Measurements from ENCODE around the gene EDDM13.
"Not testable (repeated sequence)": the region's sequence is repeated elsewhere in the genome, so short reads cannot be mapped to it uniquely, and the experiment has no call there.

EDDM13 gene

DNA sequence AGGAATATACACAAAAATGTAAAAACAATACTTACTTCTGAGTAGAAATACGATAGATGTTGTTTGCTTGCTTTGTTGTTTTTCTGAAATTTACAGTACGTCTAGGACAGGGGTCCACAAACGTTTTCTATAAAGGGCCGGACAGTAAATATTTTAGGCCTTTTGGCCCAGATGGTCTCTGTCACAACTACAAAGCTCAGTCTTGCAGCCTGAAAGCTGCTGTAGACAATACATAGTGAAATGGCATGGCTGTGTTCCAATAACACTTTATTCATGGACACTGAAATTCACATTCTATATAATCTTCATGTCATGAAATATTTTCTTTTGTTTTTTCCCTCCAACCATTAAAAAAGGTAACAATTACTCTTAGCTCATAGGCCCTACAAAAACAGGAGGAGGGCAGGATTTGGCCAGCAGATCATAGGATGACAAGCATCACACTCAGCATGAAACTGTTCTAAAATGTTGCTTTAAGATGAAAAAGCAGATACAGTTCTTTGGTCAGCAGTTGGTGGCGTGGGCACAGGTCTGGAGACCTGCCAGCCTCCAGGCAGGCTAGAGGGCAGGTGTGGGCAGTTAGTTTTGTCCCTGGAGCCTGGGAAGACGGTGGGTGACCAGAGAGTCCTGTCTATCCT is at the start of gene EDDM13:
EDDM13 (plus strand) TSS at position 588 of the 638 bp plus-strand sequence. CDS start 87 bp downstream, outside the sequence.
- no peak for DNase-seq (ENCODE audit: low spot score)

DNA sequence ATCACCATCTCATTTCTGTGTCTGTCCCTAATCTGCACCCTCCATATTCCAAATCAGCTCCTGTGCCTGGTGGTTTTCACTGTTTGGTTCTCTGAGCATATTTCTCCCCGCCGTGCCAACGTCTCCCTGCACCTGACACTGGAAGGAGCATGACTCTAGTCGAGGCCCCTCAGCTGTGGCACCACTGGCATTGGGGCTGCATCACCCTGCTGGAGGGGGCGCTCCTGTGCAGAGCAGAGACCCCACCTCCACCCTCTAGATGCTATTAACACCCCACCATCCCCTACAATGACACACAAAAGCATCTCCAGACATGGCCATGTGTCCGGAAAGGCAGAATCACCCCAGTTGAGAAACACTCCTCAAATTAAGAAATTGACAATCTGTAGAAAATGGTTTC is 49.6 kb upstream of the EDDM13 start:
- no peak for DNase-seq (ENCODE audit: low spot score)

DNA sequence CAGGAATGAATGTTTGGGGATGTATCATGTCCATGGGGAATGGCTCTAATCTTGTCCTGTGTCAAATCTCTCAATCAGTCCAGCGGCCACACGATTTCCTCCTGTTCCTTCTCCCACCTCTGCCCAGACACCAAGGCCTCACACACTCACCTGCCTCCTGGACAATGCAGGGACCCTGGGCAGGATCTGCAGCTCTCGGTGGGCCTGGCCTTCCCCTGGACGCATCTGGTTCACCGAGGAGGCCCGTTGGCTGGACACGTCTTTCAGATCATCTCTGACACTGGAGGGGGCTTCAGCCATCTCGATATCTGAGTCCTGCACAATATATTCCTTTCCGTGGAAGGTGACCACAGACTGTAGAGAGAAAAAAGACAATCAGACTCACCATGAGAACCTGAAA is 49.1 kb upstream of the EDDM13 start:
- DNase-seq (ENCODE audit: low spot score): no peak

DNA sequence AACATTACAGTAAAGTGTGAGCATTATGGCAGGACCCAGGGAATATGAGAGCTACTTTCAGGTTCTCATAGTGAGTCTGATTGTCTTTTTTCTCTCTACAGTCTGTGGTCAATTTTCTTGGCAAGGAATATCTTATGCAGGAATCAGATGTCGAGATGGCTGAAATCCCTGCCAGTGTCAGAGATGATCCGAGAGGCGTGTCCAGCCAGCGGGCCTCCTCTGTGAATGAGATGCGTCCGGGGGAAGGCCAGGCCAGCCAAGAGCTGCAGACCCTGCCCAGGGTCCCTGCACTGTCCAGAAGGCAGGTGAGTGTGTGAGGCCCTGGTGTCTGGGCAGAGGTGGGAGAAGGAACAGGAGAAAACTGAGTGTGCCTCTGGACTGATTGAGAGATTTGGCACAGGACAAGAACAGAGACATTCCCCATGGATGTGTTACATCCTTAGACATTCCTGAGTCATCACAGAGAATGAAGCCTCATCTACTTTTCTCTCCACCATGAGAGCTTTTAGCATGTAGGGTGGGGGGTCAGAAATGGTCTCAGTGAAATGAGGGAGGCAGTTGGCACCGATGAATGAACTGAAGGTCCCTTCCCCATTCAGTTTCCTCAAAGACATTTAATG is 27.3 kb upstream of the EDDM13 start:
- DNase-seq (ENCODE audit: low spot score): no peak

GRCh38 chr19:56245764-56246163 is 26.8 kb upstream of the EDDM13 start:
- DNase-seq (ENCODE audit: low spot score): not testable (repeated sequence)

- DNase-seq (ENCODE audit: low spot score): not testable (repeated sequence)
These were observed 23.7 kb upstream of the EDDM13 start for GRCh38 chr19:56248736-56249338.

- DNase-seq (ENCODE audit: low spot score): peak; percentile 28
These were observed 19.7 kb upstream of the EDDM13 start for GRCh38 chr19:56252699-56253422.

GRCh38 chr19:56253737-56254136 is 18.8 kb upstream of the EDDM13 start:
- peak; percentile 5 for DNase-seq (ENCODE audit: low spot score)

DNA sequence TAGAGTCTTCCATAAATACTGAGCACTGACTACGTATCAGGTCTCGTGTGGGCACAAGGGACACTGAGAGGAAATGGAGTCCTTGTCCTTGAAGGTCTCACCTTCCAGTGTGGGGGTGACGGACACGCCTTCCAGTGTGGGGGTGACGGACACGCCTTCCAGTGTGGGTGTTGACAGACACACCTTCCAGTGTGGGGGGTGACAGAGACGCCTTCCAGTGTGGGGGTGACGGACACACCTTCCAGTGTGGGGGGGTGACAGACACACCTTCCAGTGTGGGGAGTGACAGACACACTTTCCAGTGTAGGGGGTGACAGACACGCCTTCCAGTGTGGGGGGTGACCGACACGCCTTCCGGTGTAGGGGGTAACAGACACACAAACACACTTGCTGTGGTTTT is 14.3 kb upstream of the EDDM13 start:
- no peak for DNase-seq (ENCODE audit: low spot score)

- DNase-seq (ENCODE audit: low spot score): no peak
These were observed 11.4 kb upstream of the EDDM13 start for GRCh38 chr19:56261145-56261544.

DNA sequence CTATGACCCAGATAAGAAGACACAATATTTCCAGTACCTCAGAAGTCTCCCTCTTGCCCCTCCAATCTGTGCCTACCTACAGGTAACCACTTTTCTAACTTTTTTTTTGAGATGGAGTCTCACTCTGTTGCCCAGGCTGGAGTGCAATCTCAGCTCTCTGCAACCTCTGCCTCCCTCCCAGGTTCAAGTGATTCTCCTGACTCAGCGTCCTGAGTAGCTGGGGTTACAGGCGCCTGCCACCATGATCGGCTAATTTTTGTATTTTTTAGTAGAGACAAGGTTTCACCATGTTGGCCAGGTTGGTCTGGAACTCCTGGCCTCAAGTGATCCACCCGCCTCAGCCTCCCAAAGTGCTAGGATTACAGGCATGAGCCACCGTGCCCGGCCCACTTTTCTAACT is 10.6 kb upstream of the EDDM13 start:
- not testable (repeated sequence) for DNase-seq (ENCODE audit: low spot score)

DNA sequence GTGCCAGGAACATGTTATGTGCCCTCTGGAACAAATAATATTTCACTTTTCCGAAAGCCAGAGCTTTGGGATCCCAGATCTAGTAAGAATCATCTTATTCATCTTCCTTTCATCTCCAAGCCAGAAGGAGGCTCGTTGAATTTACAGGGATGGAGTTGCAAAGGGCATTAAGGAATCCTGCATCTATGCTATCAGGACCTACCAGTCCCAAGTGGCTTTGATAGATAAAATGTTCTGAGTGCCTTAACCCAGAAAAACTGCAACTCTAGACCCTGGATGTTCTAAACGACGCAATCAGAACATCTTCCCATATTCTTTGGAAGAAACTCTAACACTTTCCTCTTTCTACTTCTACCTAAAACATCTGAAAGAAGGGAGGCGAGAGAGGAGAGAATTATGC is 9.2 kb upstream of the EDDM13 start:
- DNase-seq (ENCODE audit: low spot score): no peak

DNA sequence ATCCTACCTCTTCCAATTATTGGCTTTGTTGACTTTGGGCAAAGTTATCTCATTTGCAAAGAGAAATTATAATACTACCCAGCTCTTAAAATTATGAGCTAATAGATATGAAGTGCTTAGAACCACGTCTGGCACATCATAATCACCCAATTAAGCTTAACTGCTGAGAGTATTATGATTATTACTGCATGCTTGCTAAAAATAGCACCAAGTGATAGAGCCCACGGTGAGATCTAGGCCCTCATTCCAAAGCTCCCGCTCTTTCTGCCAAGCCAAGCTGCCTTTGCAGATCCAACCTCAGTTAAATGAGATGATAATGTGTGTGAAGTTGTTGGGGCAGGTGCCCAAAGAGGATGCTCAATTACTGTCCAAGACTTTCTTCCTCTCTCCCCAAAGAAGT is 6.5 kb upstream of the EDDM13 start:
- no peak for DNase-seq (ENCODE audit: low spot score)

GRCh38 chr19:56269348-56269747 is 3.2 kb upstream of the EDDM13 start:
- no peak for DNase-seq (ENCODE audit: low spot score)

DNA sequence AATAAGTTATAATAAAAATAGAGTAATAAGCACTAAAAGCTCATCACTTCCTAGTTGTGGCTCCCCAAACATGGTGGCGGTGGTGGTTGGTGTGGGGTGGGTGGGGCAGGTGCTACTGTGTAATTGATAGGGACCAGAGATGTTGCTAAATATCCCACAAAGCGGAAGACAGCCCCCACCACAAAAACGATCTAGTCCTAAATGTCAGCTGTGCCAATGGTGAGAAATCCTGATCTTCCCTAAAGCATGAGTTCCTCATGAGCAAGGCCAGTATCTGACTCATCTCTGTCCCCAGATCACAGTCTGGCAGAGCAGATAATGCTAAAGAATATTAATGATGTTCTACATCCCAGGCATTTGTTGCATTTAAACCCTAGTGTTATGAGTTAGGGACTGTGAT is 1.9 kb upstream of the EDDM13 start:
- no peak for DNase-seq (ENCODE audit: low spot score)

DNA sequence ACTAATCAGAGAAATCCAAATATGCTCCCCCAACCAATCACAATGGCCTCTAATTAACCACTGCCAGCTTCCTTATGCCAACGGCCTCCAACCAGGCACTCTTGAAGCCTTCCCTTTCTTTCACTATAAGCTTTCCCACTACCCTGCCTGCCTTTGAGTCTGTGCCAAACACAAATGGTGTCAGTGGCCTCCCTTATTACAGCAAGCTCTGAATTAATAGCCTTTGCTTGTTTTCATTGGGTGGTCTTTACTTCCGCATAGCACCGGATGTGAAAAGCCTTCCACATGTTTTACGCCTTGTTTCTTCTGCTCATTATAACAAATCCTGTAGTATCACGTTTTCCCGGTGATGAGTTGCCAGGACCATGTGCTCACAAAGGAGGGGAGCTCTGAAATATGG is 1.4 kb upstream of the EDDM13 start:
- no peak for DNase-seq (ENCODE audit: low spot score)

DNA sequence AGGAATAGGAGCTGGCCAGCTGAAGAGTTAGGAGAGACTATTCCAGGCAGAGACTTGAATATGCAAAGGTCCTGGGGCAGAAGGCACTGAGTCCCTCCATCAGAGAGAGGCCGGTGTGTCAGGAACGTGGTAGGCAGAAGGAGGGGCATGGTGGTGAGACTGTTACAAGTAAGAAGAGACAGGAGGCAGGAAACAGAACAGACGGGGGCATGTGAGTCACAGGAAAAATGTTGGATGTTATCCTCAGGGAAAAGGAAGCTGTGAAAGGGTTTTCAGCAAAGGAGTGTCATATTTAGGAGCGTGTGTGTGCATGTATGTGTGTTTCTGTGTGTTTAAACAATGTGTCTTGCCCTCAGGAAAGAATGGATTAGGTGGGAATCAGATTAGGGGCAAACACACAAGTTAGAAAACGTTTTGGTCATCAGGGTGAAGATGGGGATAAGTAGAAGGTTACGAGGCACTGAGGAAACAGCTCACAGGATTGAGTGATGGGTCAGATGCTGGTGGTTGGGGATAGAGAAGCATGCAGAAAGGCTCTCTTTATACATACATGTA is 1.1 kb downstream of the EDDM13 start:
- no peak for DNase-seq (ENCODE audit: low spot score)

- no peak for DNase-seq (ENCODE audit: low spot score)
These were observed 10.3 kb downstream of the EDDM13 start for GRCh38 chr19:56282809-56283208.

DNA sequence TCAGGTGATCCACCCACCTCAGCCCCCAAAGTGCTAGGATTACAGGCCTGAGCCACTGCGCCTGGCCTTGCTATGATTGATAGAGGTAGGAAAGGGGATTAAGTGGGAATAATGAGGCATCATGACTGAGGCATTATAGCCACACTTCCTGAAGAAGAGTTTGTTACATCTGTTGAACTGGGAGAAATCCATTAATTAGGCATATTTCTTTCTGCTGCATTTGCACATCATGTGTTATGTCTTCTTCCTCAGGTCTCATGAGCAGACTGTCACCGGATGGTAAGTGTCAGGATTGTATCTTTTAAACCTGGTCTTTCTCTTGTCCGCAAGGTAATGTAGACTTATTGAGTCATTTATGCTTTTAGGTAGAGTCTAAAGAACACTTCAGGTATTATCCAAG is 12.2 kb downstream of the EDDM13 start:
- DNase-seq (ENCODE audit: low spot score): no peak

GRCh38 chr19:56290104-56290503 is 17.6 kb downstream of the EDDM13 start:
- DNase-seq (ENCODE audit: low spot score): no peak

DNA sequence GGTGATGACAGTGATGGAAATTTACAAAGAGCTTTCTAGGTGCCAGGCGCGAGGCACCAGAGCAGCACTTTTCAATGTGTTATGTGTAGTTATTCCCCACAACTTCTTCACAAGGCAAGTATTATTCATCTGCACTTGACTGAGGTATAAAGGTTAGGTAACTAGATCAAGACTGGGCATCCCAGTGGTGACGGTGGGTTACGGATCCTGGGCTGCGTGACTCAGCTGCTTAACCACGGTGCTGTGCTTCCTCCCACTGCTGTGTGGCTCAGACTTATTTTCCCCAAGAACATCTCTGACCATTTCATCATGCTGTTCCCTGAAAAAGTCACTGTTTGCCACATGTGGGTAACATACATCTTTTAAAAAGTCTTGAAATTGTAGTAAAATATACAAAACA is 19.3 kb downstream of the EDDM13 start:
- DNase-seq (ENCODE audit: low spot score): no peak

DNA sequence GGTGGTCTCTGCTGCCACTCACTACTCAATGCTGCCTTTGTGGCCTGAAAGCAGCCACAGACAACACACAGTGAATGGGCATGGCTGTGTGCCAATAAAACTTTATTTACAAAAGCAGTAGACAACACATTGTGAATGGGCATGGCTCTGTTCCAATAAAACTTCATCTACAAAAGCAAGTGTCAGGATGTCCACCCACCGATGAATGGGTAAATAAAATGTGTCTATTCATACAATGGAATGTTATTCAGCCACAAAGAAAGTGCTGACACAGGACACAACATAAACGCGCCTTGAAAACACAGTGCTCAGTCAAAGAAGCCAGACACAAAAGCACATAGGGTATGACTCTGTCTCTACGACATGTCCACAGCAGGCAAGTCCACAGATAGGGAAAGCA is 22.0 kb downstream of the EDDM13 start:
- no peak for DNase-seq (ENCODE audit: low spot score)

Data from LoVo (cell line).